Mesenchymal stem cell (in vitro differentiated cells and primary cell): ENCODE results near the gene DCAF8.

Experiments
- DNase-seq: peaks from one replicate; pipeline ENCODE4 v3.0.0-alpha.2; 2013
- H2AFZ ChIP-seq: one replicate; pipeline ENCODE4 v1.6.1; 2013; ENCODE audit warnings: low read depth, mild to moderate bottlenecking, control low read depth, inconsistent platforms, low read length, moderate library complexity
- H2AK5ac ChIP-seq: 2 replicates; pipeline ENCODE4 v1.6.1; 2013; ENCODE audit warnings: low read length, moderate library complexity, mild to moderate bottlenecking, inconsistent platforms; ENCODE audit not compliant: severe bottlenecking
- H2BK120ac ChIP-seq: one replicate; pipeline ENCODE4 v1.6.1; 2013; ENCODE audit warnings: low read depth, mild to moderate bottlenecking, inconsistent platforms, low read length, moderate library complexity
- H2BK12ac ChIP-seq, 2 experiments: one replicate each; pipeline ENCODE4 v1.6.1; 2013; ENCODE audit warnings: inconsistent platforms in 2 of 2, low read length in 2 of 2, mild to moderate bottlenecking in 2 of 2, moderate library complexity in 2 of 2, control low read depth in 1 of 2
- H2BK15ac ChIP-seq: one replicate; pipeline ENCODE4 v1.6.1; 2013; ENCODE audit warnings: mild to moderate bottlenecking, low read depth, inconsistent platforms; ENCODE audit not compliant: poor library complexity, severe bottlenecking
- H2BK5ac ChIP-seq: 2 replicates; pipeline ENCODE4 v1.6.1; 2013; ENCODE audit warnings: low read depth, mild to moderate bottlenecking, low read length, control low read depth, inconsistent platforms; ENCODE audit not compliant: poor library complexity, severe bottlenecking
- H3K14ac ChIP-seq, 2 experiments: one replicate each; pipeline ENCODE4 v1.6.1; 2013; ENCODE audit warnings: inconsistent platforms in 2 of 2, low read length in 2 of 2, control low read depth in 1 of 2, mild to moderate bottlenecking in 1 of 2, moderate library complexity in 1 of 2
- H3K18ac ChIP-seq, 2 experiments: one replicate each; pipeline ENCODE4 v1.6.1; 2013; ENCODE audit warnings: inconsistent platforms in 2 of 2, low read length in 2 of 2, control low read depth in 1 of 2, low read depth in 1 of 2, mild to moderate bottlenecking in 1 of 2
- H3K23ac ChIP-seq, 2 experiments: one replicate each; pipeline ENCODE4 v1.6.1; 2013; ENCODE audit warnings: inconsistent platforms in 2 of 2, low read length in 2 of 2, mild to moderate bottlenecking in 2 of 2, moderate library complexity in 2 of 2, control low read depth in 1 of 2
- H3K27ac ChIP-seq: 2 replicates; pipeline ENCODE4 v1.5.1; 2013; ENCODE audit warnings: mild to moderate bottlenecking, moderate library complexity, low read length, control low read depth, inconsistent platforms; ENCODE audit not compliant: poor library complexity, severe bottlenecking
- H3K27me3 ChIP-seq, 2 experiments: 2 replicates each; pipeline versions ENCODE4 v1.6.1 to v1.7.0; 2013; ENCODE audit warnings: low read length in 2 of 2, mild to moderate bottlenecking in 2 of 2, moderate library complexity in 2 of 2, control low read depth in 1 of 2, inconsistent platforms in 1 of 2; ENCODE audit not compliant: control insufficient read depth in 1 of 2, insufficient read depth in 1 of 2
- H3K36me3 ChIP-seq, 2 experiments: 2 replicates each; pipeline versions ENCODE4 v1.6.1 to v1.7.0; 2013; ENCODE audit warnings: low read length in 2 of 2, control low read depth in 1 of 2, inconsistent platforms in 1 of 2, low read depth in 1 of 2, mild to moderate bottlenecking in 1 of 2; ENCODE audit not compliant: insufficient read depth in 2 of 2, control insufficient read depth in 1 of 2
- H3K4ac ChIP-seq, 2 experiments: one replicate each; pipeline ENCODE4 v1.6.1; 2013; ENCODE audit warnings: inconsistent platforms in 2 of 2, low read length in 2 of 2, mild to moderate bottlenecking in 2 of 2, moderate library complexity in 2 of 2, control low read depth in 1 of 2, low read depth in 1 of 2
- H3K4me1 ChIP-seq: 2 replicates; pipeline ENCODE4 v1.6.1; 2013; ENCODE audit warnings: low read depth, low read length, control low read depth; ENCODE audit not compliant: control insufficient read depth, insufficient read depth
- H3K4me2 ChIP-seq: 2 replicates; pipeline ENCODE4 v1.6.1; 2013; ENCODE audit warnings: low read length, mild to moderate bottlenecking, inconsistent platforms; ENCODE audit not compliant: poor library complexity, severe bottlenecking
- H3K4me3 ChIP-seq, 2 experiments: 2 replicates each; pipeline versions ENCODE4 v1.5.1 to v1.7.0; 2013; ENCODE audit warnings: low read length in 2 of 2, mild to moderate bottlenecking in 2 of 2, control low read depth in 1 of 2, low read depth in 1 of 2; ENCODE audit not compliant: insufficient read depth in 1 of 2
- H3K79me1 ChIP-seq: replicated peaks from 2 replicates; pipeline ENCODE4 v1.6.1; 2013; ENCODE audit warnings: mild to moderate bottlenecking, control low read depth, low read length, inconsistent platforms; ENCODE audit not compliant: poor library complexity, severe bottlenecking
- H3K9ac ChIP-seq: 2 replicates; pipeline ENCODE4 v1.7.0; 2013; ENCODE audit warnings: mild to moderate bottlenecking, low read length, moderate library complexity
- H3K9me3 ChIP-seq: 2 replicates; pipeline ENCODE4 v1.7.0; 2013; ENCODE audit warnings: mild to moderate bottlenecking, low read length; ENCODE audit not compliant: control insufficient read depth
- H4K8ac ChIP-seq: one replicate; pipeline ENCODE4 v1.6.1; 2013; ENCODE audit warnings: inconsistent platforms, mild to moderate bottlenecking, low read length, moderate library complexity
- H4K91ac ChIP-seq: one replicate; pipeline ENCODE4 v1.6.1; 2013; ENCODE audit warnings: mild to moderate bottlenecking, low read length, inconsistent platforms
- WGBS: methylation state at CpG from one replicate; pipeline ENCODE4 v1.1.7; 2013; ENCODE audit warnings: mixed read lengths; 5-methylcytosine and 5-hydroxymethylcytosine counted together

Gene DCAF8

GRCh38 chr1:160216301-160216700 lies 46.0 kb downstream of the DCAF8 start:
- no peaks in the 10 kb centered on the region for H3K9me3 ChIP-seq
- no peak overlapping the region for H3K14ac ChIP-seq
- peaks cover 24% of the 10 kb centered on the region for H3K79me1 ChIP-seq
- peaks cover 49 to 92% of the 10 kb centered on the region in 2 experiments for H3K36me3 ChIP-seq
- no peak overlapping the region for H2BK12ac ChIP-seq
- peaks cover 11% of the 10 kb centered on the region for H3K4me1 ChIP-seq
- no peaks in the 10 kb centered on the region for H3K27me3 ChIP-seq
- H4K91ac ChIP-seq, result no peak overlapping the region
- no peak overlapping the region for H3K4me2 ChIP-seq
- no peak overlapping the region for H2AFZ ChIP-seq
- no peak overlapping the region for H4K8ac ChIP-seq
- no peak overlapping the region for H2BK120ac ChIP-seq
- H3K27ac ChIP-seq, result peak overlapping the region; percentile 24
- no peak overlapping the region for H3K4me3 ChIP-seq
- H3K4ac ChIP-seq, result no peak overlapping the region
- DNase-seq, result no peak
- H2AK5ac ChIP-seq, result peak overlapping the region; percentile 24
- peak overlapping the region; percentile 10 for H3K9ac ChIP-seq
- no peak overlapping the region for H2BK5ac ChIP-seq
- no peak overlapping the region for H3K23ac ChIP-seq
- H2BK15ac ChIP-seq, result no peak overlapping the region
- no peak overlapping the region for H3K18ac ChIP-seq

GRCh38 chr1:160214481-160215140 lies 47.7 kb downstream of the DCAF8 start:
- H3K18ac ChIP-seq, result no peak overlapping the region
- WGBS, result 100% methylated on average over 1 of the region's 3 CpGs
- no peak overlapping the region for H4K91ac ChIP-seq
- no peaks in the 10 kb centered on the region for H3K27me3 ChIP-seq
- no peak overlapping the region for H2BK5ac ChIP-seq
- peaks cover 18% of the 10 kb centered on the region for H3K4me1 ChIP-seq
- no peak overlapping the region for H3K14ac ChIP-seq
- H4K8ac ChIP-seq, result no peak overlapping the region
- no peaks in the 10 kb centered on the region for H3K9me3 ChIP-seq
- H2AK5ac ChIP-seq, result no peak overlapping the region
- H3K4me3 ChIP-seq, result no peak overlapping the region
- peak overlapping the region; percentile 14 for H3K9ac ChIP-seq
- H2AFZ ChIP-seq, result no peak overlapping the region
- peaks cover 61 to 93% of the 10 kb centered on the region in 2 experiments for H3K36me3 ChIP-seq
- no peak overlapping the region for H3K23ac ChIP-seq
- H3K4me2 ChIP-seq, result no peak overlapping the region
- H3K4ac ChIP-seq, result no peak overlapping the region
- H2BK12ac ChIP-seq, result no peak overlapping the region
- H2BK15ac ChIP-seq, result no peak overlapping the region
- H3K27ac ChIP-seq, result peak overlapping the region; percentile 6
- H3K79me1 ChIP-seq, result peaks cover 31% of the 10 kb centered on the region
- H2BK120ac ChIP-seq, result no peak overlapping the region
- DNase-seq, result no peak

GRCh38 chr1:160211046-160211790 lies 51.1 kb downstream of the DCAF8 start:
- Histone ChIP-seq H2BK12ac (no peak overlapping the region), H3K18ac (no peak overlapping the region), H3K27ac (no peak overlapping the region), H4K91ac (no peak overlapping the region), H2AFZ (no peak overlapping the region), H2BK5ac (no peak overlapping the region), H3K4me1 (peaks cover 31% of the 10 kb centered on the region), H3K4ac (no peak overlapping the region), H4K8ac (no peak overlapping the region), H3K36me3 (peaks cover 67 to 95% of the 10 kb centered on the region in 2 experiments), H2BK15ac (no peak overlapping the region), H3K23ac (no peak overlapping the region), H2BK120ac (no peak overlapping the region), H2AK5ac (no peak overlapping the region), H3K9ac (peak overlapping the region; percentile 28), H3K4me2 (no peak overlapping the region), H3K4me3 (no peak overlapping the region), H3K79me1 (peaks cover 28% of the 10 kb centered on the region), H3K27me3 (no peaks in the 10 kb centered on the region), H3K14ac (no peak overlapping the region), H3K9me3 (no peaks in the 10 kb centered on the region)
- 92% methylated on average over 6 of the region's 10 CpGs for WGBS
- no peak for DNase-seq

GRCh38 chr1:160210561-160210960 lies 51.8 kb downstream of the DCAF8 start:
- H3K27ac ChIP-seq, result no peak overlapping the region
- H3K4me3 ChIP-seq, result no peak overlapping the region
- H2AK5ac ChIP-seq, result no peak overlapping the region
- H3K9ac ChIP-seq, result peak overlapping the region; percentile 31
- H2BK120ac ChIP-seq, result no peak overlapping the region
- H2BK15ac ChIP-seq, result no peak overlapping the region
- no peak overlapping the region for H4K8ac ChIP-seq
- H2AFZ ChIP-seq, result no peak overlapping the region
- WGBS, result 100% methylated on average over 1 of the region's 5 CpGs
- H3K36me3 ChIP-seq, result peaks cover 66 to 89% of the 10 kb centered on the region in 2 experiments
- H3K9me3 ChIP-seq, result no peaks in the 10 kb centered on the region
- H3K79me1 ChIP-seq, result peaks cover 28% of the 10 kb centered on the region
- H3K4me2 ChIP-seq, result no peak overlapping the region
- H3K4me1 ChIP-seq, result peaks cover 31% of the 10 kb centered on the region
- H3K18ac ChIP-seq, result no peak overlapping the region
- no peak overlapping the region for H3K23ac ChIP-seq
- no peak overlapping the region for H3K14ac ChIP-seq
- H3K4ac ChIP-seq, result no peak overlapping the region
- no peaks in the 10 kb centered on the region for H3K27me3 ChIP-seq
- no peak for DNase-seq
- H4K91ac ChIP-seq, result no peak overlapping the region
- no peak overlapping the region for H2BK5ac ChIP-seq
- no peak overlapping the region for H2BK12ac ChIP-seq
